Chondrocyte (in vitro differentiated cells): ENCODE measurements around the gene POLR1H. TPM values are rescaled to one million over a fixed set of nuclear protein-coding genes. Genes with fewer than 3 reads are reported as not detected.

ENCODE experiments used
- DNase-seq: peaks from one replicate; pipeline ENCODE4 v3.0.0; 2021; ENCODE audit warnings: mixed read lengths, low spot score
- H3K27ac Mint-ChIP-seq: one replicate; pipeline ENCODE4 v1.8.0; 2021; ENCODE audit warnings: mild to moderate bottlenecking, moderate library complexity, mixed read lengths; ENCODE audit not compliant: unreplicated experiment
- H3K27me3 Mint-ChIP-seq: 2 replicates; pipeline ENCODE4 v1.8.0; 2021; ENCODE audit warnings: low read depth, mixed read lengths
- H3K36me3 Mint-ChIP-seq: 2 replicates; pipeline ENCODE4 v1.8.0; 2021; ENCODE audit warnings: low read depth, mixed read lengths
- H3K4me1 Mint-ChIP-seq: 2 replicates; pipeline ENCODE4 v1.8.0; 2021; ENCODE audit warnings: low read depth, mild to moderate bottlenecking, mixed read lengths
- H3K4me3 Mint-ChIP-seq: one replicate; pipeline ENCODE4 v1.8.0; 2021; ENCODE audit warnings: mild to moderate bottlenecking, moderate library complexity, mixed read lengths; ENCODE audit not compliant: unreplicated experiment
- H3K9me3 Mint-ChIP-seq: 2 replicates; pipeline ENCODE4 v1.8.0; 2021; ENCODE audit warnings: low read depth, mixed read lengths
- total RNA-seq: library from RNA; stranded (reverse); gene quantifications from 3 replicates; pipeline ENCODE4 v1.2.1, GENCODE V29; 2021
- TF ChIP-seq, protein P1 (sequence below): fragments of 200-600 bp; sonication (generic); IDR thresholded peaks from 2 replicates; pipeline ENCODE4 v1.5.0; 2021; ENCODE audit warnings: antibody characterized with exemption, mild to moderate bottlenecking, moderate library complexity

Gene POLR1H
- total RNA-seq, 1 donor from 2014 or later, result 15.2 TPM

DNA sequence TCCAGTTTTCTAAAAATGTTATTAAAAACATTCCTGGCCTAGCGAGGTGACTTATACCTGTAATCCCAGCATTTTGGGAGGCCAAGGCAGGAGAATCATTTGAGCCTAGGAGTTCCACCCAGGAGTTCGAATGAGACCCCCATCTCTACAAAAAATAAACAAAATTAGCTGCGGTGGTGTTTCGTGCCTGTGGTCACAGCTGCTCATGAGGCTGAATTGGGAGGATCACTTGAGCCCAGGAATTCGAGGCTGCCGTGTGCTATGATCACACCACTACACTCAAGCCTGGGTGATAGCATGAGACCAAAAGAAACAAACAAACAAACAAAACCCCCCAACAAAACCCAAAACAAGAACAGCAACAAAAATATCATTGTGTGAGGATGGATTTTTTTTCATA is 19.8 kb upstream of the POLR1H start:
- H3K4me1 Mint-ChIP-seq, result peaks cover 23% of the 10 kb centered on the region
- H3K9me3 Mint-ChIP-seq, result no peaks in the 10 kb centered on the region
- no peak for DNase-seq
- no peaks in the 10 kb centered on the region for H3K27me3 Mint-ChIP-seq
- no peak overlapping the region for H3K4me3 Mint-ChIP-seq
- TF ChIP-seq, protein P1, sequence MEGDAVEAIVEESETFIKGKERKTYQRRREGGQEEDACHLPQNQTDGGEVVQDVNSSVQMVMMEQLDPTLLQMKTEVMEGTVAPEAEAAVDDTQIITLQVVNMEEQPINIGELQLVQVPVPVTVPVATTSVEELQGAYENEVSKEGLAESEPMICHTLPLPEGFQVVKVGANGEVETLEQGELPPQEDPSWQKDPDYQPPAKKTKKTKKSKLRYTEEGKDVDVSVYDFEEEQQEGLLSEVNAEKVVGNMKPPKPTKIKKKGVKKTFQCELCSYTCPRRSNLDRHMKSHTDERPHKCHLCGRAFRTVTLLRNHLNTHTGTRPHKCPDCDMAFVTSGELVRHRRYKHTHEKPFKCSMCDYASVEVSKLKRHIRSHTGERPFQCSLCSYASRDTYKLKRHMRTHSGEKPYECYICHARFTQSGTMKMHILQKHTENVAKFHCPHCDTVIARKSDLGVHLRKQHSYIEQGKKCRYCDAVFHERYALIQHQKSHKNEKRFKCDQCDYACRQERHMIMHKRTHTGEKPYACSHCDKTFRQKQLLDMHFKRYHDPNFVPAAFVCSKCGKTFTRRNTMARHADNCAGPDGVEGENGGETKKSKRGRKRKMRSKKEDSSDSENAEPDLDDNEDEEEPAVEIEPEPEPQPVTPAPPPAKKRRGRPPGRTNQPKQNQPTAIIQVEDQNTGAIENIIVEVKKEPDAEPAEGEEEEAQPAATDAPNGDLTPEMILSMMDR, result no peak
- H3K36me3 Mint-ChIP-seq, result no peaks in the 10 kb centered on the region
- no peak overlapping the region for H3K27ac Mint-ChIP-seq

DNA sequence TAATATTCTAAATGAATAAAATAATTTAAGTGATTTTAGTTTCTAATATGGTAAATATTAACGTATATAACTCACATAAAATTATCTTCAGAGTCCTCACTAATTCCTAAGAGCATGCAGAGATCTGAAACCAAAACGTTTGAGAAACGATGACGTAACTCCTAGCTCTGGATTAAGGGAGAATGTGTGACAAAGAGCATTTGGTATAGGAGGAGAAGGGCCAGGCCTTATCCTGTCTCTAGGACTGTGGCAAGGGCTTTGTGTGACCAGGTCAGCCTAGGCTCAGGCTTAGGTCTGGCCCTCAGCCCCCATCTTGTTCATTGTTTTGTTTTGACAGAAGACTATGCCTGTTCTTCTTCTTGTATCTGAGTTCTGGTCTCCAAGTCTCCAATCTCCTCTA is 19.2 kb upstream of the POLR1H start:
- Mint-ChIP-seq H3K4me3 (no peak overlapping the region), H3K4me1 (peaks cover 23% of the 10 kb centered on the region), H3K36me3 (no peaks in the 10 kb centered on the region), H3K27me3 (no peaks in the 10 kb centered on the region), H3K9me3 (no peaks in the 10 kb centered on the region), H3K27ac (no peak overlapping the region)
- TF ChIP-seq, protein P1, result no peak
- no peak for DNase-seq

DNA sequence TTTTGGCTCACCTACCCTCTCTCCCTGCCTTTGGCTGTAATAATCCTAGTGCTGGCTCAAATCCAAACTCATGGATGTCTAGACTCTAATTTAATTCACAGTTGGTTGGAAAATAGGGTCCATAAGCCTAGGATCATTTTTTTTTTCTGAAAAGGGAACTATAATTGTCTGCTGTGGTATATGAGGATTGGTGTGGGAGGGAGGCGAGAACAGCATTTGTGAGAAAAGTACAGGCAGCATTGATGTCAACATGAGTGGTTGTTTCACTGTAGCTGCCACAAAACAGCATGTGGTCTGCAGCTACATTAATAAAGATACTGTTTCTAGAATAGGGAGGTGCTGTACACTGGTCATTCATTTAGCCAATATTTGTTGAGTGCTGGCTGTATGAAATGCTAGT is 18.6 kb upstream of the POLR1H start:
- no peaks in the 10 kb centered on the region for H3K9me3 Mint-ChIP-seq
- peaks cover 23% of the 10 kb centered on the region for H3K4me1 Mint-ChIP-seq
- H3K4me3 Mint-ChIP-seq, result no peak overlapping the region
- DNase-seq, result no peak
- H3K27me3 Mint-ChIP-seq, result no peaks in the 10 kb centered on the region
- no peak overlapping the region for H3K27ac Mint-ChIP-seq
- H3K36me3 Mint-ChIP-seq, result no peaks in the 10 kb centered on the region
- TF ChIP-seq, protein P1, result no peak

DNA sequence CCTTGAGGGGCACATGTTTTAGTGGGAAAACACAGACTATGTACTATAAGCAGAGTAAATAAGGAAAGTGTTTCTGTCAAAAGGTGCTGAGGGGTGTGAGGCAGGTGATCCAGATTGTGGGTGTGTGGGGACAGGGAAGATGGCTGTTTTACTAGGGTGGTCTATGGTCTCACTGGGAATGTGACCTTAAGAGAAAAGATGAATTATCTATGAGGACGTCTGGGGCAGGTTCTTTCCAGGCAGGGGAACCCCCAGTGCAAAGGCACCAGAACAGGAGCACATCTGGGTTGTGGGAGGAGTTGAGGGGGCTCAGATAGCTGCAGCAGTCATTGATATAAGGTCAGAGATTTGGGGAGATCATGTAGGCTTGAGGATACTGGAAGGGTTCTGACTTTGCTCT is 18.2 kb upstream of the POLR1H start:
- DNase-seq, result no peak
- Mint-ChIP-seq H3K4me1 (peaks cover 23% of the 10 kb centered on the region), H3K36me3 (no peaks in the 10 kb centered on the region), H3K4me3 (no peak overlapping the region), H3K9me3 (no peaks in the 10 kb centered on the region), H3K27me3 (no peaks in the 10 kb centered on the region), H3K27ac (no peak overlapping the region)
- TF ChIP-seq, protein P1, result no peak

DNA sequence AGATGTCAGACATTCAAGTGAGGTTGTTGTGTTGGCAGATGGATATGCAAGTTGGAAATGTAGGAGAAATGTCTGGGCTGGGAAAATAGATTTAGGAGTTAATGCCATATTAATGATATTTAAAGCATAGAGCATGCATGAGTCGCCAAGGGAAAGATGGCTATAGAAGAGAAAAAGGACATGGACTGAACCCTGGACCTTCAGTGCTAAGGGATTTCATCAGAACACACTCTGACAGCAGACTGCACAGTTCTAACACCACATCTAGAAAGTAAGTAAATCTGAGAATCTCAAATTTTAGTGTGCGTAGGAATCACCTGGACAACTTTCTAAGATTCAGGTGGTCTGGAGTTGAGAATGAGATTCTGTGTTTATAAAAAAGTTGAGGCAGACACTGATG is 17.3 kb upstream of the POLR1H start:
- DNase-seq, result no peak
- TF ChIP-seq, protein P1, result no peak
- Mint-ChIP-seq H3K4me1 (peaks cover 23% of the 10 kb centered on the region), H3K27ac (no peak overlapping the region), H3K27me3 (no peaks in the 10 kb centered on the region), H3K36me3 (no peaks in the 10 kb centered on the region), H3K4me3 (no peak overlapping the region), H3K9me3 (no peaks in the 10 kb centered on the region)
